ENCODE data around the gene ZNF436. TPM values are rescaled to one million over a fixed set of nuclear protein-coding genes. Genes with fewer than 3 reads are reported as not detected.

The ZNF436 gene
- total and polyA plus RNA-seq, 2 donors (not counting 3 experiments of a cell fraction or from before 2014, with no cell fraction given), result 6.5 to 14.0 TPM

- FAIRE-seq, result no peak
- Histone ChIP-seq H3K9me3 (replicated peaks; ENCODE audit: control insufficient read depth, insufficient read depth, low read length) (no peaks in the 10 kb centered on the region), H3K79me2 (ENCODE audit: control insufficient read depth, insufficient read depth, low read length) (no peaks in the 10 kb centered on the region), H3K4me2 (ENCODE audit: insufficient read depth, low read length) (no peak overlapping the region), H3K27ac (ENCODE audit: insufficient read depth, low read depth, low read length) (no peak overlapping the region), H3K9me1 (replicated peaks; ENCODE audit: control insufficient read depth, extremely low read depth, insufficient read depth, low read length) (no peaks in the 10 kb centered on the region), H3K9ac (replicated peaks; ENCODE audit: extremely low read depth, insufficient read depth, low read length) (no peak overlapping the region), H2AFZ (ENCODE audit: low read depth, low read length) (no peak overlapping the region), H4K20me1 (replicated peaks; ENCODE audit: control insufficient read depth, extremely low read depth, insufficient read depth, low read length) (no peaks in the 10 kb centered on the region), H3K4me3 (replicated peaks in 1 of 3; ENCODE audit: insufficient read depth in 1 of 3, low read depth in 1 of 3, low read length in 3 of 3) (no peak overlapping the region), H3K4me1 (ENCODE audit: control insufficient read depth, extremely low read depth, insufficient read depth, low read length) (peaks cover 15% of the 10 kb centered on the region), H3K27me3 (ENCODE audit: control insufficient read depth in 2 of 2, insufficient read depth in 2 of 2, low read length in 2 of 2) (no peaks in the 10 kb centered on the region), H3K36me3 (ENCODE audit: control insufficient read depth in 2 of 2, extremely low read depth in 1 of 2, insufficient read depth in 2 of 2, low read length in 2 of 2) (no peaks in the 10 kb centered on the region)
- POLR2A ChIA-PET, result interaction anchor here (0.9 to 1.4 kb wide), 2 partner anchors 8 to 50 kb away, joined by 4 to 5 read pairs; partner anchors contain the start of gene HNRNPR
- BruUV-seq (replicated peaks), result no TSS peak
- no peak for TF ChIP-seq POLR2A (IDR thresholded peaks at IDR 0.05; ENCODE audit: low read depth, low read length)
- no peak for TF ChIP-seq MYC (IDR thresholded peaks at IDR 0.05; ENCODE audit: low read depth, low read length)
- TF ChIP-seq MAX (IDR thresholded peaks at IDR 0.05; ENCODE audit: insufficient read depth, insufficient read length), result no peak
- TF ChIP-seq POLR2AphosphoS5 (IDR thresholded peaks at IDR 0.05; ENCODE audit: insufficient read depth, low read depth, low read length), result no peak
- TF ChIP-seq EZH2 (IDR thresholded peaks at IDR 0.05; ENCODE audit: borderline replicate concordance, low read depth, low read length, severe bottlenecking), result no peak
- TF ChIP-seq JUN (IDR thresholded peaks at IDR 0.05; ENCODE audit: borderline replicate concordance, insufficient read depth, insufficient read length, low read depth), result no peak
- no peak for TF ChIP-seq GATA2 (IDR thresholded peaks at IDR 0.05; ENCODE audit: insufficient read depth, insufficient read length, low read depth, low read length)
- TF ChIP-seq FOS (IDR thresholded peaks at IDR 0.05; ENCODE audit: borderline replicate concordance, insufficient read depth, low read length), result no peak
- no peak for TF ChIP-seq CTCF (IDR thresholded peaks at IDR 0.05; ENCODE audit: extremely low read depth in 1 of 2, insufficient read depth in 1 of 2, low read depth in 1 of 2, low read length in 2 of 2)
- CTCF ChIA-PET, result interaction anchor here (0.8 to 2.4 kb wide), 6 partner anchors 9 to 102 kb away, joined by 3 to 30 read pairs (median 4); partner anchors contain the start of genes HNRNPR and ZNF436
- no peak for DNase-seq (ENCODE audit: low read depth, low spot score)
- dilution Hi-C loops (cut with MboI; ENCODE audit: extremely low pct_ligation_motif_present, low sequenced_read_pairs), result no loop called here
- intact Hi-C loops (cut with micrococcal nuclease), result loop anchor here (1.0 kb wide), 1 partner anchor 10 kb away; no protein-coding TSS in a partner anchor
Measured at GRCh38 chr1:23394684-23395083, 25.0 kb upstream of the ZNF436 start.
